GM19438 (cell line): Measurements from ENCODE around the gene ENPP3.

Source experiments
- ATAC-seq: cut with Tn5 transposase; IDR thresholded peaks from one replicate; pipeline ENCODE4 v1.9.1; 2021; ENCODE audit warnings: low read depth; ENCODE audit not compliant: unreplicated experiment

Gene ENPP3

GRCh38 chr6:131642565-131642964 lies 5.5 kb downstream of the ENPP3 start:
- no peak for ATAC-seq

DNA sequence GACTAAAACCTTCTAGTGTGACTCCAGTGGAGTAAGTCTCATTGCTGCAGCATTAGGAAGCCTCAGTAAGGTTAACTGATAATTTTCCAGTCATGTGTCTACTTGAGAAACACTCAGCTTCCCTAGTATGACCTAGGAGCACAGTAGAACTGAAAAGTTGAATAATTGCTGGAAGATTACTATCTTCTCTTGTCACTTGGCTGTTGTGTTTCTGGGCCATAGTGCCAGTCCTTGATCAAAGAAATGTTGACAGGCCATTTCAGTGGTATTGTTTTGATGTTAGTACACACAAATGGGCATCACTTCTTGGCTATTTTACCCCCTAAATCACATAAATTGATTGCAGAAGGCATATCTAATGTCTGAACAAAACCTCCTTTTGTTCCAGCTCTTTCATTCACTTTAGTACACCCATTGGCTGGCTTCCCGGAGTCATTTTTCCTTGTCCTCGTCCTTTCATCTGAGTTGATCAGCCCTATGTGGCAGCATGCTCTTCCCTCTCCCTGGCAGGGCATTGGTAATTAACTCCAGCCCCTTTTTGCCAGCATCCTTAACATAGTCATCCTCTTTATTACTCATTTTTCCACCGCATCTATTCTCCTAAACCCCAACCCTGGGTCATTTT lies 6.0 kb downstream of the ENPP3 start:
- ATAC-seq, result no peak

DNA sequence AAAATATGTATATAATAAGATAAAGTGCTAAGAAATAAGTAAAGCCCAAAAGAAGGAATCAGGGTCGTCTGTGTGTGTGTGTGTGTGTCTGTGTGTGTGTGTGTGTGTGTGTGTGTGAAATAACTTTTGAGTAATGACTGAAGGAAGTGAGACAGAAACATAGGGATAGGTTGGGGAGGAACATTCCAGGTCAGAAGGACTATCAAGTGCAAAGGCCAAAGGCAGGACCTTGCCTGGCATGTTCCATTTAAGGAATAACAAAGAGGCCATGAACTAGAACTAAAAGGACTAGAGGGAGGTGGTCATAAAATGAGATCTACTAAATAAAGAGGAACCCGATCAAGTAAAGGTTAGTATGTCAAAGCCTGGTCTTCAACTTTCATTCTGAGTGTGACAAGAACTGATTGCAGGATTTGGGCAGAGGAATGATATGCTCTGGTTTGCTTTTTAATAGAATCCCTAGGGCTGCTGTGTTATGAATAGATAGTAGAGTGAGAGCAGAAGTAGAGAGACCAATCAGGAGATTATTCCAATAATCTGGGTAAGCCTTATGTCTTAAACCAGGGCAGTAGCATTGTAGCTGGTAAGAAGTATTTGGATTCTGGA lies 6.9 kb downstream of the ENPP3 start:
- no peak for ATAC-seq

- ATAC-seq, result no peak
Measured at GRCh38 chr6:131644921-131645320, 7.8 kb downstream of the ENPP3 start.

DNA sequence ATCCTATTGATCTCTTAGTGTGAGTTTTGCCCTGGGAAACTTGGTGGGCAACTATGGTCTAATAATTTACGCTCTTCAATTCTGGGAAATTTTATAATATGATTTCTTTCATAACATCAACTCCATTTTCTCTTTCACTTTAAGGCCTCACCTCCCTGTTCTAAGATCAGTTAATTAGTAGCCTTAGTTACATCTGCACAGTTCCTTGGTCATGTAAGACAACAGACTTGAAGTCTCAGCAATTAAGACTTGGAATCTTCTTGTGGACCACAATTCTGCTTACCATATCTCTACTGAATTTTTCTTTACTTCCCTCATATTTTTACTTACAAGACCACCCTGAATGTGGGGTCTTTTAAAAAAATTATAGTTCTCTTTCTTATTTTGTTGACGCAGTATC lies 8.7 kb downstream of the ENPP3 start:
- no peak for ATAC-seq

- no peak for ATAC-seq
Measured at GRCh38 chr6:131646249-131646670, 9.2 kb downstream of the ENPP3 start.

DNA sequence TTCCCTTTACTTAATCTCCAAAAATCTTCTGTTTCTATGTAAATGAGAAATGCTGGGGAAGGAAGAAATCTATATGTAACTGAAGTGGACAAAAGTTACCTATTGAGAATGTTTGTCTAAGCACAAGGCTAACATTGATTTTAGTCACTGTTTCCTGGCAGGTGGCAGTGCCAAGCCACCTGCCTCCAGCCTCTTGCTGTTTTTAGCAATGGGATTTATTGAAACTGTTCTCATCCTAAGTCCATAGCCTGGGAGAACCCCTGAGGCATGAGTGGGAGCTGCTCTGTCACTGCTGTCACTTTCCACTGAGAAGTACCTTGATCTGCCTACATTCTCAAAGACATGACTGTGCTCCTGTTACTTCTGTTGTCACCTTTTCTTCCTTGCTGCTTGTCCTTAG lies 14.7 kb downstream of the ENPP3 start:
- no peak for ATAC-seq

- no peak for ATAC-seq
Measured at GRCh38 chr6:131652472-131652871, 15.4 kb downstream of the ENPP3 start.

DNA sequence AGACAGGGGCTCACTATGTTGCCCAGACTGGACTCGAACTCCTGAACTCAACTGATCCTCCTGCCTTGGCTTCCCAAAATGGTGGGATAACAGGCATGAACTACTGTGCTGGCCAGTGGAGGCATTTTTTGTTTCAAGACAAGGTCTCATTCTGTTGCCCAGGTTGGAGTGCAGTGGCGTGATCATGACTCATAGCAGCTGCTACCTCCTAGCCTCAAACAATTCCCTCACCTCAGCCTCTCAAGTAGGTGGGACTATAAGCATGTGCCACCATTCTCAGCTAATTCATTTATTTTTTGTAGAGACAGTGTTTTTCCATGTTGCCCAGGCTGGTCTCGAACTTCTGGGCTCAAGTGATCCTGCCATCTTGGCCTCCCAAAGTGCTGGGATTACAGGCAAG lies 17.2 kb downstream of the ENPP3 start:
- no peak for ATAC-seq

DNA sequence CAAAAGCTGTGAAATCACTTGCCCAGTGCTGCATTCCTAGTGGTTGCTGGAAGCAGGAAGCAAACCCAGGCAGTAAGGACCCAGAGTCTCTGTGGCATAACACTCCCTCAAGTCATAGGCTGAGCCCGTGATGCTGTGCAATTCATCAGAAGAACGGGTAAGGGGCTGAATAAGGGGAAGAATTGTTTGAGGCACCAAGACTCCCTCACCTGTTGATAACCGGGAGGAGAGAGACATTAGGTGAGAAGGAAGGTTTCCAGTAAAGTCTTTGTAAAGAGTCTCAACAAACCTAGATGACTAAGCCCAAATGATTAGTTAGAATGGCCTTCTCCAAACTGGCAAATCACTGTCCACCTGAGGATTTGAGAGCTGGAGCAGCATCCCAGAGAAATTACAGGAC lies 18.3 kb downstream of the ENPP3 start:
- no peak for ATAC-seq

- no peak for ATAC-seq
Measured at GRCh38 chr6:131655951-131656350, 18.8 kb downstream of the ENPP3 start.

DNA sequence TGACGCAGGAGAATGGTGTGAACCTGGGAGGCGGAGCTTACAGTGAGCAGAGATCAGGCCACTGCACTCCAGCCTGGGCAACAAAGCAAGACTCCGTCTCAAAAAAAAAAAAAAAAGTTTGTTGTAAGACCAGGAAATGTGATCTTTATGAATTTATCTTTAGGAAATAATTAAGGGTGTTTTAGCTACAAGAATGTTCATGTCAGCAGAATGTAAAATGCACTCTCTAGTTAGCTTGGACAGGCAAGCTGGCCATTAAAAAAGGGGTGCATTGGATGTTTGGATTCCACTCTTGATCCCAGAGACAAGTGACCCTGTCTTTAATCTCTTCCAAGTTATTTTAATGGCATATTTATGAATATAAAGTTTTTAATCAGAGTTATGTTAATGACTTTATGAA lies 19.6 kb downstream of the ENPP3 start:
- ATAC-seq, result no peak

- ATAC-seq, result no peak
Measured at GRCh38 chr6:131657222-131657621, 20.1 kb downstream of the ENPP3 start.

DNA sequence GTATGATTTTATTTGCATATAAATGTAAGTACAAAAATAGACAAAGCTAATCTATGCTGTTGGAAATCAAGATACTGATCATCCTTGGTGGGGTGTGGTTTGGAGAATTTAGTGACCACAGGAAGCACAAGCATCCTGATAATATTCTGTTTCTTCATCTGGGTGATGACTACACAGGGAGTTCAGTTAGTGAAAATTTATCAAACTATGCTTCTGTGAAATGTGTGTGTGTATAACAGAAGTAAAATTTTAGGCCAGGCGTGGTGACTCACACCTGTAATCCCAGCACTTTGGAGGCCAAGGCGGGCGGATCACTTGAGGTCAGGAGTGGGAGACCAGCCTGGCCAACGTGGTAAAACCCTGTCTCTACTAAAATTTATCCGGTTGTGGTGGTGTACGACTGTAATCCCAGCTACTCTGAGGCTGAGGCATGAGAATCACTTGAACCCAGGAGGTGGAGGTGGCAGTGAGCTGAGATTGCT lies 20.6 kb downstream of the ENPP3 start:
- ATAC-seq, result no peak

DNA sequence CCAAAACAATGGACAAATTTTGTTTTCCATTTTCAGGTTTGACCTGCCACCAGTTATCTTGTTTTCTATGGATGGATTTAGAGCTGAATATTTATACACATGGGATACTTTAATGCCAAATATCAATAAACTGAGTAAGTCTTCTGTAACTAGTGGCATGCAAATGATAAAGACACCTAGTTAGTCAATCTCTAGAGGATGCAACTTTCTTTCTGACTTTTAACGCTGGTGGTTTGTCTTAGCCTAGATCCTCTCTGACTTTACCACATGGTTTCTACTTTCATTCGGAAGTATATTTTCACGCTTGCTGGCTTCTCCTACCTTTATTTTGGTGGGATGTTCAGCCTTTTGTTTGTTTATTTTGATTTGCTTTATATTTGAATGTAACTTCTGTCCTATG lies 21.2 kb downstream of the ENPP3 start:
- no peak for ATAC-seq

GRCh38 chr6:131660195-131660594 lies 23.1 kb downstream of the ENPP3 start:
- no peak for ATAC-seq

- no peak for ATAC-seq
Measured at GRCh38 chr6:131663578-131664165, 26.6 kb downstream of the ENPP3 start.

DNA sequence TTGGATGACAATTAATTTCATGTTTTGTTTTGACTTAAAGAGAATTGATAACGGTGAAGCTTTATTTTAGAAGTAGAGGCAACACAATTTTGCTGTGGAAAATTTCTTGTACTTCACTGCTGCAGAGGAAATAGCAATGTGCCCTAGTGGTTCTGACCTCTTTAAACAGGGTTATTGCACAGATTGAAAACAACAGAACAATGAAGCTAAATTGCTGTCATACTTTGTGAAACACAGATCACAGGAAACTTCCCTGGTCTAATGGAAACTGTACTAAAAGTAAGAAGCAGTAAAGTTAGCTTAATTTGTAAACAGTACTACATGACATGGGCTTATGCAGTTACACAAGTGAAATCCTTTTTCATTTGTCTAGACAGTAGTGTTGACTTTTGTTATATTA lies 32.8 kb downstream of the ENPP3 start:
- no peak for ATAC-seq

- ATAC-seq, result no peak
Measured at GRCh38 chr6:131673184-131673583, 36.1 kb downstream of the ENPP3 start.

- ATAC-seq, result no peak
Measured at GRCh38 chr6:131678442-131678841, 41.3 kb downstream of the ENPP3 start.

DNA sequence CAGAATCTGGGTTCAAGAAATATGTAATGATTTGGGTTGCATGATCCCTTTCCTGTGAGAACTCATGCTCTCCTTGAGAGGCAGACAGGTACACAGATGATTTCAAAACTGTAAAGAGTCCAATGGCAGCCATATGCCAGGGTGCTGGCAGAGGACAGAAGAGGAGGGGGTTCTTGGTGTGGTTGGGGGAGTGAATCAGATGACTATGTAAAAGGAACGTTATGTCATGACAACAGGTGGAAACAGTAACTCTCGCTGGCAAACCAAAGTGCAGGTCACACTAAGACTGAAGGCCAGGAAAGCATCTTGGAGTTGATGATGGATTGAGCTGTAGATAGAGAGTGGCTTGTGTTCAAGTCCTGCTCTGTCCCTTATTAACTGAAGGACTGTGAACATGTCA lies 43.8 kb downstream of the ENPP3 start:
- ATAC-seq, result no peak

DNA sequence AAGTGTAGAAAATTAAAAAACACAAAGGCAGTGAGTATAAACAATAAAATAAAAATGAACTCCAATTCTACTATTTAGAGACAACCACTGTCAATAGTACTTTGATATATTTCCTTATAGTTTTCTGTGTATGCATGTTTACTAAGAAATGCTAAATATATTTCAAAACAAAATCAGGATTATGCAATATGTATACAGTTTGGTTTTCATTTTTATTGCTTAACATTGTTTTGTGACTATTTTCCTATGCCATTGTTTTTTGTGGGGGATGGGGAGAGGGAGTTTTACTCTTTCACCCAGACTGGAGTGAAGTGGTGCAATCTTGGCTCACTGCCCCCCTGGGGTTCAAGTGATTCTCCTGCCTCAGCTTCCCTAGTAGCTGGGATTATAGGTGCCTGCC lies 44.5 kb downstream of the ENPP3 start:
- no peak for ATAC-seq
